Neural progenitor cell (in vitro differentiated cells): ENCODE results near the gene DSTN.

Experiments used
- CTCF ChIP-seq: fragments of 200-600 bp; sonication (generic); IDR thresholded peaks from 2 replicates; pipeline ENCODE4 v1.5.1; 2017; ENCODE audit warnings: antibody characterized with exemption, mild to moderate bottlenecking
- EZH2 ChIP-seq: fragments of 200-600 bp; sonication (generic); IDR thresholded peaks from 2 replicates; pipeline ENCODE4 v1.6.1; 2017; ENCODE audit warnings: antibody characterized with exemption, mild to moderate bottlenecking, moderate library complexity

- TF ChIP-seq EZH2 (no peak), CTCF (no peak)
Measured at GRCh38 chr20:17612992-17613327, 43.1 kb downstream of the DSTN start.
